Measurements from ENCODE around the gene NDUFS6.

NDUFS6 gene

GRCh38 chr5:1844708-1845436 is 43.7 kb downstream of the NDUFS6 start:
- TF ChIP-seq CTCF (IDR thresholded peaks at IDR 0.05; ENCODE audit: extremely low read depth, insufficient read depth, missing control alignments): no peak
- in situ Hi-C loops (cut with MboI; ENCODE audit: low pct_unique_long_range_greater_than_20kb, low sequenced_read_pairs, unreplicated experiment): no loop called here
- DNase-seq (ENCODE audit: low spot score): no peak

GRCh38 chr5:1845696-1846095 is 44.5 kb downstream of the NDUFS6 start:
- no peak for DNase-seq (ENCODE audit: low spot score)
- TF ChIP-seq CTCF (IDR thresholded peaks at IDR 0.05; ENCODE audit: extremely low read depth, insufficient read depth, missing control alignments): no peak
- in situ Hi-C loops (cut with MboI; ENCODE audit: low pct_unique_long_range_greater_than_20kb, low sequenced_read_pairs, unreplicated experiment): no loop called here

- in situ Hi-C loops (cut with MboI; ENCODE audit: low pct_unique_long_range_greater_than_20kb, low sequenced_read_pairs, unreplicated experiment): no loop called here
These were observed 45.4 kb downstream of the NDUFS6 start for GRCh38 chr5:1846583-1846982.

GRCh38 chr5:1847056-1847455 is 45.8 kb downstream of the NDUFS6 start:
- no peak for DNase-seq (ENCODE audit: low spot score)
- no peak for TF ChIP-seq CTCF (IDR thresholded peaks at IDR 0.05; ENCODE audit: extremely low read depth, insufficient read depth, missing control alignments)
- in situ Hi-C loops (cut with MboI; ENCODE audit: low pct_unique_long_range_greater_than_20kb, low sequenced_read_pairs, unreplicated experiment): no loop called here

More at GRCh38 chr5:1846583-1846982, 45.4 kb downstream of the NDUFS6 start:
- no peak for DNase-seq (ENCODE audit: low spot score)
- TF ChIP-seq CTCF (IDR thresholded peaks at IDR 0.05; ENCODE audit: extremely low read depth, insufficient read depth, missing control alignments): no peak

GRCh38 chr5:1847611-1848010 is 46.4 kb downstream of the NDUFS6 start:
- TF ChIP-seq CTCF (IDR thresholded peaks at IDR 0.05; ENCODE audit: extremely low read depth, insufficient read depth, missing control alignments): no peak
- in situ Hi-C loops (cut with MboI; ENCODE audit: low pct_unique_long_range_greater_than_20kb, low sequenced_read_pairs, unreplicated experiment): no loop called here
- DNase-seq (ENCODE audit: low spot score): no peak

GRCh38 chr5:1850324-1851154 is 49.3 kb downstream of the NDUFS6 start:
- no peak for DNase-seq (ENCODE audit: low spot score)
- no peak for TF ChIP-seq CTCF (IDR thresholded peaks at IDR 0.05; ENCODE audit: extremely low read depth, insufficient read depth, missing control alignments)
- in situ Hi-C loops (cut with MboI; ENCODE audit: low pct_unique_long_range_greater_than_20kb, low sequenced_read_pairs, unreplicated experiment): no loop called here
